Hepatocyte (in vitro differentiated cells): ENCODE measurements around the gene CATSPER1.

Experiments used
- EZH2phosphoT487 ChIP-seq: fragments of 200-600 bp; sonication (generic); IDR thresholded peaks from one replicate; pipeline ENCODE4 v1.6.1; 2018; ENCODE audit warnings: antibody characterized with exemption, mild to moderate bottlenecking, low read depth, moderate library complexity; ENCODE audit not compliant: unreplicated experiment, severe bottlenecking
- TF ChIP-seq, protein P1 (sequence below): fragments of 200-600 bp; sonication (generic); IDR thresholded peaks from 2 replicates; pipeline ENCODE4 v1.5.1; 2016; ENCODE audit warnings: antibody characterized with exemption, mild to moderate bottlenecking; ENCODE audit not compliant: poor library complexity

DNA sequence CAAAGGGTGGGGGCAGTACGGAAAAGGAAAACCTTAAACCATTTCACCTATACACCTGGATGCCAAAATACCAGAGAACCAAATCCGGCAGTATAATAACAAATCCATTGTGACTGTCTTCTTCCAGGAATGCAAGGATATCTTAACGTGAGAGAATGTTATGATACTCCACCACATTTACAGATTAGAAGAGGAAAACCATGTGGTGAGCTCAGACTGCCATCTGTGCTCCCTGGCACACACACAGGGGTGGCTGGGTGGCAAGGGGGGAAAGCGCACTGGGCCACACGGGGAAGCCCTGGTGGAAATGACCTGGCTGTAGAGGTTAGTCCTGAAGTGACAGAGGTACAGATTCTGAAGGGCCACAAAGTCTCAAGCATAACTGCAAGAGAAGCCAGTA is 34.2 kb downstream of the CATSPER1 start:
- TF ChIP-seq, protein P1, sequence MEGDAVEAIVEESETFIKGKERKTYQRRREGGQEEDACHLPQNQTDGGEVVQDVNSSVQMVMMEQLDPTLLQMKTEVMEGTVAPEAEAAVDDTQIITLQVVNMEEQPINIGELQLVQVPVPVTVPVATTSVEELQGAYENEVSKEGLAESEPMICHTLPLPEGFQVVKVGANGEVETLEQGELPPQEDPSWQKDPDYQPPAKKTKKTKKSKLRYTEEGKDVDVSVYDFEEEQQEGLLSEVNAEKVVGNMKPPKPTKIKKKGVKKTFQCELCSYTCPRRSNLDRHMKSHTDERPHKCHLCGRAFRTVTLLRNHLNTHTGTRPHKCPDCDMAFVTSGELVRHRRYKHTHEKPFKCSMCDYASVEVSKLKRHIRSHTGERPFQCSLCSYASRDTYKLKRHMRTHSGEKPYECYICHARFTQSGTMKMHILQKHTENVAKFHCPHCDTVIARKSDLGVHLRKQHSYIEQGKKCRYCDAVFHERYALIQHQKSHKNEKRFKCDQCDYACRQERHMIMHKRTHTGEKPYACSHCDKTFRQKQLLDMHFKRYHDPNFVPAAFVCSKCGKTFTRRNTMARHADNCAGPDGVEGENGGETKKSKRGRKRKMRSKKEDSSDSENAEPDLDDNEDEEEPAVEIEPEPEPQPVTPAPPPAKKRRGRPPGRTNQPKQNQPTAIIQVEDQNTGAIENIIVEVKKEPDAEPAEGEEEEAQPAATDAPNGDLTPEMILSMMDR = no peak
- no peak for TF ChIP-seq EZH2phosphoT487
